Motor neuron (in vitro differentiated cells): Measurements from ENCODE around the gene CAP1. TPM values are rescaled to one million over a fixed set of nuclear protein-coding genes. Genes with fewer than 3 reads are reported as not detected.
A peak's percentile ranks its signal among the peaks of the same experiment; 100 is the strongest.
"Not testable (repeated sequence)": the region's sequence is repeated elsewhere in the genome, so short reads cannot be mapped to it uniquely, and the experiment has no call there.

Experiments used
- ATAC-seq, 8 experiments: fragments of 200-7000 bp; cut with Tn5 transposase; replicated peaks in 6 of 8; 2 replicates each; pipeline ENCODE4 v1.8.0; 2021; ENCODE audit warnings: mild to moderate bottlenecking in 8 of 8, moderate library complexity in 8 of 8
- H3K27ac ChIP-seq, 2 donors: fragments of 250-450 bp; sonication (Bioruptor Pico); 2 replicates each; pipeline ENCODE4 v1.9.0; 2021; ENCODE audit warnings: antibody characterized with exemption in 2 of 2, mild to moderate bottlenecking in 2 of 2, moderate library complexity in 1 of 2
- H3K4me1 ChIP-seq, 2 donors: fragments of 250-450 bp; sonication (Bioruptor Pico); replicated peaks in 1 of 2; 2 replicates each; pipeline ENCODE4 v1.6.1; 2021; ENCODE audit warnings: antibody characterized with exemption in 2 of 2, mild to moderate bottlenecking in 2 of 2, moderate library complexity in 1 of 2
- H3K4me3 ChIP-seq, 5 donors: fragments of 250-450 bp; sonication (Bioruptor Pico); 2 replicates each; pipeline ENCODE4 v1.9.0; 2021; ENCODE audit warnings: antibody characterized with exemption in 5 of 5, mild to moderate bottlenecking in 5 of 5, moderate library complexity in 4 of 5
- WGBS, 10 experiments: fragments of 450-650 bp; shearing (Covaris generic); methylation state at CpG; one replicate each; pipeline ENCODE4 v1.0.0; 2022; 5-methylcytosine and 5-hydroxymethylcytosine counted together
- in situ Hi-C, 9 experiments: fragments of 400-800 bp; cut with MboI; loops; one replicate each; pipeline ENCODE4 v1.15.0; 2021; ENCODE audit warnings: low sequenced_read_pairs in 9 of 9, low pct_unique_long_range_greater_than_20kb in 2 of 9; ENCODE audit not compliant: unreplicated experiment in 9 of 9
- total RNA-seq, 8 experiments: library from RNA; unstranded; fragments of 300-600 nt; gene quantifications; 2 replicates each; pipeline versions ENCODE4 v1.2.3 to v1.2.4, GENCODE V29; 2022

Gene CAP1
- total RNA-seq, result 100 to 1,000 TPM; 120 to 220 (median 158) TPM

GRCh38 chr1:40040511-40041465 lies at the start of gene CAP1:
Gene CAP1, plus strand, starts transcription at chr1:40040729. Its CDS starts 18,618 bp downstream, at chr1:40059347.
- peaks cover 9 to 11% of the 10 kb centered on the region in 2 donors for H3K4me1 ChIP-seq
- in situ Hi-C loops, result no loop called here
- WGBS, 10 experiments, result 0 to 4% (median 0%) methylated on average over 2 to 40 of the region's 65 CpGs
- H3K4me3 ChIP-seq, result peak within 1 kb of the TSS; percentile 89 to 95 (median 92)
- peak; percentile 71 to 95 (median 94) for ATAC-seq
- peak within 1 kb of the TSS; percentile 90 to 91 for H3K27ac ChIP-seq

GRCh38 chr1:39992234-39992633 lies 48.3 kb upstream of the CAP1 start:
- Histone ChIP-seq H3K27ac (no peak overlapping the region), H3K4me1 (no peaks in the 10 kb centered on the region), H3K4me3 (no peak overlapping the region)
- in situ Hi-C loops, result loop anchor here in 2 of 9 experiments (25.0 kb wide), 1 partner anchor 180 kb away; no protein-coding TSS in a partner anchor
- no peak for ATAC-seq
- 0 to 83% (median 70%) methylated on average over 1 to 2 of the region's 2 CpGs; no CpG with 5 or more reads in 1 of the 10 experiments for WGBS, 10 experiments

- in situ Hi-C loops, result loop anchor here in 2 of 9 experiments (25.0 kb wide), 1 partner anchor 181 kb away; no protein-coding TSS in a partner anchor
- no peak overlapping the region for H3K4me3 ChIP-seq
- no peaks in the 10 kb centered on the region for H3K4me1 ChIP-seq
- WGBS, 10 experiments, result 71 to 100% (median 97%) methylated on average over 1 to 5 of the region's 5 CpGs; no CpG with 5 or more reads in 2 of the 10 experiments
- H3K27ac ChIP-seq, result no peak overlapping the region
- ATAC-seq, result no peak
Observed at GRCh38 chr1:39992888-39993287, 47.6 kb upstream of the CAP1 start.

GRCh38 chr1:39995973-39996393 lies 44.5 kb upstream of the CAP1 start:
- H3K4me3 ChIP-seq, result no peak overlapping the region
- WGBS, 10 experiments, result 75 to 100% (median 80%) methylated on average over 1 of the region's 1 CpG; no CpG with 5 or more reads in 7 of the 10 experiments
- no peak for ATAC-seq
- no peak overlapping the region for H3K27ac ChIP-seq
- in situ Hi-C loops, result loop anchor here in 2 of 9 experiments (25.0 kb wide), 1 partner anchor 184 kb away; no protein-coding TSS in a partner anchor
- no peaks in the 10 kb centered on the region for H3K4me1 ChIP-seq

GRCh38 chr1:39996396-39997004 lies 44.0 kb upstream of the CAP1 start:
- ATAC-seq, result no peak
- Histone ChIP-seq H3K4me1 (no peaks in the 10 kb centered on the region), H3K4me3 (no peak overlapping the region), H3K27ac (no peak overlapping the region)
- in situ Hi-C loops, result loop anchor here in 2 of 9 experiments (25.0 kb wide), 1 partner anchor 184 kb away; no protein-coding TSS in a partner anchor

GRCh38 chr1:40001456-40001855 lies 39.1 kb upstream of the CAP1 start:
- 50 to 100% (median 92%) methylated on average over 1 to 2 of the region's 2 CpGs; no CpG with 5 or more reads in 1 of the 10 experiments for WGBS, 10 experiments
- no peak overlapping the region for H3K4me3 ChIP-seq
- peaks cover 0 to 8% of the 10 kb centered on the region in 2 donors for H3K4me1 ChIP-seq
- no peak overlapping the region for H3K27ac ChIP-seq
- no peak for ATAC-seq
- in situ Hi-C loops, result no loop called here

GRCh38 chr1:40003156-40004093 lies 37.1 kb upstream of the CAP1 start:
- Histone ChIP-seq H3K4me3 (no peak overlapping the region), H3K4me1 (peaks cover 0 to 8% of the 10 kb centered on the region in 2 donors), H3K27ac (no peak overlapping the region)
- WGBS, 10 experiments, result 54 to 97% (median 84%) methylated on average over 3 to 10 of the region's 10 CpGs; no CpG with 5 or more reads in 1 of the 10 experiments
- in situ Hi-C loops, result no loop called here
- no peak for ATAC-seq

GRCh38 chr1:40004857-40005256 lies 35.7 kb upstream of the CAP1 start:
- Histone ChIP-seq H3K4me3 (no peak overlapping the region), H3K27ac (no peak overlapping the region), H3K4me1 (peaks cover 0 to 8% of the 10 kb centered on the region in 2 donors)
- peak in 4 of 8 experiments; percentile 22 to 41 (median 33) for ATAC-seq
- in situ Hi-C loops, result no loop called here
- 0 to 89% (median 54%) methylated on average over 1 to 2 of the region's 2 CpGs; no CpG with 5 or more reads in 1 of the 10 experiments for WGBS, 10 experiments

- H3K4me3 ChIP-seq, in situ Hi-C loops, H3K4me1 ChIP-seq, ATAC-seq, H3K27ac ChIP-seq: not testable (repeated sequence)
- 33 to 100% (median 79%) methylated on average over 1 to 3 of the region's 3 CpGs; no CpG with 5 or more reads in 3 of the 10 experiments for WGBS, 10 experiments
Observed at GRCh38 chr1:40007481-40008034, 33.0 kb upstream of the CAP1 start.

GRCh38 chr1:40011198-40011597 lies 29.3 kb upstream of the CAP1 start:
- in situ Hi-C loops, result no loop called here
- Histone ChIP-seq H3K4me3 (no peak overlapping the region), H3K4me1 (no peaks in the 10 kb centered on the region), H3K27ac (no peak overlapping the region)
- WGBS, 10 experiments, result 67 to 98% (median 89%) methylated on average over 2 to 3 of the region's 3 CpGs
- no peak for ATAC-seq

GRCh38 chr1:40014253-40014706 lies 26.2 kb upstream of the CAP1 start:
- in situ Hi-C loops, result no loop called here
- H3K4me3 ChIP-seq, result no peak overlapping the region
- H3K27ac ChIP-seq, result no peak overlapping the region
- H3K4me1 ChIP-seq, result no peaks in the 10 kb centered on the region
- ATAC-seq, result no peak
- 65 to 100% (median 92%) methylated on average over 1 to 3 of the region's 3 CpGs; no CpG with 5 or more reads in 3 of the 10 experiments for WGBS, 10 experiments
